Measurements from ENCODE around the gene NUCB2.
"Not testable (repeated sequence)": the region's sequence is repeated elsewhere in the genome, so short reads cannot be mapped to it uniquely, and the experiment has no call there.

NUCB2 gene

GRCh38 chr11:17276236-17277023, at the start of gene NUCB2:
Gene NUCB2, plus strand, starts transcription at chr11:17276739. Its CDS starts 18,585 bp downstream, at chr11:17295324.
- peak; percentile 93 for DNase-seq

GRCh38 chr11:17228186-17228925, 48.2 kb upstream of the NUCB2 start:
- not testable (repeated sequence) for DNase-seq

- no peak for DNase-seq
Measured at GRCh38 chr11:17229481-17230152, 46.9 kb upstream of the NUCB2 start.

DNA sequence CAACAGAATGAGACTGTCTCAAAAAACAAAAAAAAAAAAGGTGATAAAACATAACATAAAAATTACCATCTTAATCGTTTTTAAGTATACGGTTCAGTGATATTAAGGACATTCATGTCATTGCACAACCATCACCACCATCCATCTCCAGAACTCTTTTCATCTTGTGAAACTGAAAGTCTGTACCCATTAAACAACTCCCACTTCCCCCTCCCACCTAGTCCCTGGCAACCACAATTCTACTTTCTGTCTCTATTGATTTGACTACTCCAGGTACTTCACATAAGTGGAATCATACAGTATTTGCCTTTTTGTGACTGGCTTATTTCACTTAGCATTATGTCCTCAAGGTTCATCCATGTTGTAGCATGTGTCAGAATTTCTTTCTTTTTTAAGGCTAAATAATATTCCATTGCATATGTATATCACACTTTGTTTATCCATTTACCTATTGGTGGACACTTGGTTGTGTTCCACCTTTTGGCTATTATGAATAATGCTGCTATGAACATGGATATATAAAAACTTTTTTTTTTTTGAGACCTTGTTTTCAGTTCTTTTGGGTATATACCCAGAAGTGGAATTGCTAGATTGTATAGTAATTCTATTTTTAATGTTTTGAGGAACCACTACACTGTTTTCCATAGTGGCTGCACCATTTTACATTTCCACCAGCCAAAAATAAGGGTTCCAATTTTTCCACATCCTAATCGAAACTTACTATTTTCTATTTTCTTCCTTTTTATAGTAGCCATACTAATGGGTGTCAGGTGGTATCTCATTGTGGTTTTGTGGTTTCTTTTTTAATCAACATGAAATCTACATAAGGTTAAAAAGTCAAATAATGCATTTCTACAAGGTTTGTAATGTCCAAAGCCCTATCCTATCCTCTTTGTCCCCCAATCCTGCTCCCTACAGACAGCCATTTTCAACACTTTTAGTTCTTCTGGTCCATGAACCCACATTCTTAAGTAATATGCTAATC, 45.4 kb upstream of the NUCB2 start:
- no peak for DNase-seq

DNA sequence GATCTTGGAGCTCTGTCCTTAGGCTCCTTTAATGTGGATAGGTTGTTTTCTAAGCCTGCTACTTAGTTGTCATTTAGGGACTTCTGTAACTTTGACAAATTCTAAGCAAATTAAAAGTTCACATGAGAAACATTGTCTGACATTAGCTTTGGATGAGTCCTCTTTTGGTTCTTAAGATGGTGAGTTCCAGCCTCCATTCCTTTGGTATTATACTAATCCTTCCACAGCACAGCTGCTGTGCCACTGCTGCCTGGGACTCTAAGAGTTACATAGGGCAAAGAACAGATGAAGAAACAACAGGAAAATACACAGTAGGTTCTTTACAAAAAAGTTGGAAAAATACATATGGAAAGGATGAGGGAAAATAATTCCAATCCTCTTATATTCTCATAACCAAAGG, 43.4 kb upstream of the NUCB2 start:
- no peak for DNase-seq

DNA sequence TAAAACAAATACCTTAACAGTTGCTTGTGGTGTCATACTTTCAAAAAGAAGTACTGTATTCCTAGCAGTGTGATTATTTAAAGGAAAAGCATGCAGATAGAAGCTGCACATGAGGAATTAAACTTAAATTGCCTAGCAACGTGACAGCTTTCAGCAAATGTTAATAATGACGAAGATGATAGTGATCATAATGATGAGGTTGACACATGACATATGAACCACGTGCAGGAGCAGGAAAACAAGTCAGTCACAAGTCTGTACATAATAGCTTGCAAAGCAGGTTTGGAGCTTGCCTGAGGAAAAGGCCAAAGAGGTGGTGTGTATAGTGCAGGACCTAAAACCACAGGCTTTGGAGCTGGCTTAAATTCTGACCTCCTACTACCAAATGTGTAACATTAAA, 38.2 kb upstream of the NUCB2 start:
- DNase-seq: no peak

GRCh38 chr11:17239927-17240326, 36.6 kb upstream of the NUCB2 start:
- not testable (repeated sequence) for DNase-seq

GRCh38 chr11:17240780-17241179, 35.8 kb upstream of the NUCB2 start:
- DNase-seq: no peak

DNA sequence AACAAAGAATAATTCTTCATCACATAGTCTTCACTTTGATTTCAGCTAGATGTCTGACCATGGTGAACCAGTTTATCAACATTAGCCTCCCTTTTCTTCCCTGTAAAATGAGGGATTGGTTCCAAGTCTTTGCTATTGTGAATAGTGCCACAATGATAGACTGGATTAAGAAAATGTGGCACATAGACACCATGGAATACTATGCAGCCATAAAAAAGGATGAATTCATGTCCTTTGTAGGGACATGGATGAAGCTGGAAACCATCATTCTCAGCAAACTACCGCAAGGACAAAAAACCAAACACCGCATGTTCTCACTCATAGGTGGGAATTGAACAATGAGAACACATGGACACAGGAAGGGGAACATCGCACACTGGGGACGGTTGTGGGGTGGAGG, 33.6 kb upstream of the NUCB2 start:
- not testable (repeated sequence) for DNase-seq

DNA sequence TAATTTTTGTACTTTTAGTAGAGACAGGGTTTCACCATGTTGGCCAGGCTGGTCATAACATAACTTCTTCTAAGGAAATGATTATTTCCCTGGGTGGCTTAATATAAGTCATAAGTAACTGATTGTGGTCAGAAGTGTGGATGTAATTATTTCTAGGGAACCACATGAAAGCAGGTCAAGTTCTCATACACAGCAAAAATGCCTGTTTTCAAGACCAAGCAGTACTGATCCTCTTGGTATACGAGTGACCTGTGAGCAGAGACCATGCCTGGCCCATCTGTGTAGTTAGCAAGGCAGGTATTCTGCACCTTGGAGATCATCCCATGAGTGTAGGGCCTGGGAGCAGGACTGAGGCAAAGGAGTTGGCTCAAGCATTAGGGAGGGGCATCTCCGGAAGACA, 32.5 kb upstream of the NUCB2 start:
- DNase-seq: no peak

DNA sequence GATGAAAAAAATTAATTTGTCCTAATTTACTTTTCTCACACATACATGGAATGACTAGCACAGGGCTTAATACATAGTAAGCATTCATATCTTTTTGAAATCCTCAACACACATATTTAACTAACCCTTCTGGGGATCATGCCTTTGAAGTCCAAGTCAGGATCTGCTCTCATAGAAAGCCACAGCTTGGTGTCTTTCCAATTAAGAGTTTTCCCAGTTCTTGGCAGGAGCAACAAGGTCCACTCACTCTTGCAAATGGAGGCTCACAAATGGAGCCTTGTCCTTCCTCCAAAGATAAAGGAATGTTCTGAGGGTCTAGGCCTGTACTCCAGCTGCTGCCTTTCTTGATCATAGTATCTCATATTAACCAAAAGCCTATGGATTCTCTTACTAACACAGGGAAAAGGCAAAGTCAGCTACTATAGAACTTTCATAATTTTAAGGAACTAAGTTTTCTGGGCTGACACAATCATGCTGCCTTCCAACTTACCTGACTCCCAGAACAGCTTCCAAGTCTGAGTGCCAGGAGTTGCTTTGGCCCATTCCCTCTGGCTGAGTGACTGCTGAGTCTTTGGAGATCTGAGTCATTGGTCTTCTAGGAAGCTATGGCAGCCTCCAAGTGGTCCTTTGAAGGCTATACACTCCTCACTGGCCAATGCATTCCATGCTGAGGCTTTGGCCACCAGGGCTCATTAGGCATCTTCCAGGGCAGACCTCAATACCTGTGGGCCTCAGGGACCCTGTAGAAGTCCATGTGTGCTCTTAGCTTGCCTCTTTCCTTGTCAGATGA, 25.8 kb upstream of the NUCB2 start:
- DNase-seq: no peak

DNA sequence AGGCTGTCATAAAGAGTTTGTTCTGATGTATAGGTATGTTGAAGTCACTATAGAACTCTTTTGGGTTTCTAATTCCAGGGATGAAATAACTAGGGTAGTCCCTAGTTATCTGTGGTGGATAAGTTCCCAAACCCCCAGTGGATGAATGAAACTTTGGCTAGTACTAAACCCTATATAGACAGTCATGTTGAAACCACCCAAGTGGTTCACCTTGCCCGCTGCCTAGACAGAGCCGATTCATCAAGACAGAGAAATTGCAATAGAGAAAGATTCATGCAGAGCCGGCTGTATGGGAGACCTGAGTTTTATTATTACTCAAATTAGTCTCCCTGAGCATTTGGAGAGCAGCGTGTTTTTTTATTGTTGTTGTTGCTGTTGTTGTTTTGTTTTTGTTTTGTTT, 23.8 kb upstream of the NUCB2 start:
- DNase-seq: no peak

DNA sequence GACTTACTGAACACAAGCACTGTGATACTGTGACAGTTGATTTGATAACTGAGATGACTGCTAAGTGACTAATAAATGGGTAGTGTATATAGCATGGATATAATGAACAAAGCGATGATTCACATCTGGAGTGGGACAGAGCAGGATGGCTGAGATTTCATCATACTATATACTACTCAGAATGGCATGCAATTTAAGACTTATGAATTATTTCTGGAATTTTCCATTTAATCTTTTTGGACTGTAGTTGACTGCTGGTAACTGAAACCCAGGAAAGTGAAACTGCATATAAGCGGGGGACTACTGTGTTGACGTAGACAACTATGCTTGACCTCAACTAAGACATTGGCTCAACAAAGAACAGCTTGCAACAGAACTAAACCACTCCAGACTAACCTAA, 20.0 kb upstream of the NUCB2 start:
- DNase-seq: no peak

- no peak for DNase-seq
Measured at GRCh38 chr11:17257196-17257595, 19.3 kb upstream of the NUCB2 start.

DNA sequence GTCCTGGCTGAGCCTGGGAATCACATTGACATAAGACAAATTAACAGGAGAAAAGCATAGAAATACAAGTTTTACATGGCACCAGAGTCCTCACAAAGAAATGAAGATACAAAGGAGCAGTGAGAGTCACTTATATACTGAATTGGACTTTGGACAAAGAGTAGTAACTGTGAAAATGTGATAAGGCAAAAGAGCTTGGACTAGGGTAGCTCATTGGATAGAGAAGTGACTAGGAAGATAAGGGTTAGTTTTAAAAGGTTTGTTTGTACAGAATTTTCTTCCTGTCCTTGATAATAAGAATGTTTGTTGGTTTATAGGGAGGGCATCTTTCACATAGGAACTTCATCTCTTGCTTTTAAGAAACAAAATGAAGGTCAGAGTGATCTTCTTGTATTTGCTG, 17.9 kb upstream of the NUCB2 start:
- DNase-seq: no peak

DNA sequence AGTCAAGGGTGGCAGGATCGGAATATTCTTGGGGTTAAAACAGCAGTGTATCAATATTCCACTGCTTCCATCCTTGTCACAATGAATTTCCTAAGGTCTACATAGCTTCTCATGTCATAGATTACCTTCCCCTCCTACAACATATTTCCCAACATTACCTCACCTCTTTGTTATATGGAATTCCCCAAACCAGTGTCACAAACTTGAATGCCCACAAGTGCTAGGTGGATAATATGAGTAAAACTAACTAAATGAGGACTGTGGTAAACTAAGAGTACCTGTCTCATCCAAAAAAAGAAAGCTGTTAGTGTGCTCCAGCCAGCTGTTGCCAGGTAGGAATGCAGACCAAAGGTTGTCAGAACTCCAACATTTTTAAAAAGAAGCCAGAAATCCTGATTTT, 17.0 kb upstream of the NUCB2 start:
- no peak for DNase-seq

GRCh38 chr11:17260020-17260419, 16.5 kb upstream of the NUCB2 start:
- no peak for DNase-seq

GRCh38 chr11:17263769-17264168, 12.8 kb upstream of the NUCB2 start:
- no peak for DNase-seq

- no peak for DNase-seq
Measured at GRCh38 chr11:17266781-17267180, 9.8 kb upstream of the NUCB2 start.

DNA sequence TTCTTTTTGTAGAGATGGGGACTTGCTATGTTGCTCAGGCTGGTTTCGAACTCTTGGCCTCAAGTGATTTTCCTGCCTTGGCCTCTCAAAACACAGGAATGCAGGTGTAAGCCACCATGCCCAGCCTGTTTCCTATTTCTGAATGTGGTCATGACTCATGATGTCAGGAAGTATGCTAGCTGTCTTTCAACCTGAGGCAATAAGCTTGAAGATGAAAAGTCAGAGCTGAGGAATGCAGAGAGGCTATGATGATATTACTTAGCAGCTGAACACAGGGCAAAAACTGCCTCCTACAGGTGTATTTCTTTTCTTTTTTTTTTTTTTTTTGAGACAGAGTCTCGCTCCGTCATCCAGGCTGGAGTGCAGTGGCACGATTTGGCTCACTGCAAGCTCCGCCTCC, 9.0 kb upstream of the NUCB2 start:
- DNase-seq: no peak

GRCh38 chr11:17268500-17268899, 8.0 kb upstream of the NUCB2 start:
- DNase-seq: not testable (repeated sequence)

DNA sequence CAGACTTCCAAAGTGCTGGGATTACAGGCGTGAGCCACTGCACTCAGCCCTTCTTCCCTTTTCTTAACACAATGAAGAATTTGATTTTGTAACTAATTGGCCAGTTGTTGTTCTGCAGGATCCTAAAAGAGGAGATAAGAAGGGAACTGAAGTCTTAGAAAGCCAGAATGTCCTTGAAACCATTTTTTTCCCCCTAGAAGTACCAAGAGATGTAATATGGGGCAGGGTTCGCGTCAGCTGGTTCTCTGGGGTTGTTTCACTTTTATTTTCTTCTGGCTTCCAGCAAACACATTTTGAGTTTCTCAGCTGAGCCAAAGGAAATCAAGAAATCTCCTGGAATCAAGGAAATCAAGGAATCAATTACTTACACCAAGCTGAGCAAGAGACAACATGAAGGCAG, 7.6 kb upstream of the NUCB2 start:
- DNase-seq: no peak

Data from NCI-H1048 (cell line).